Forelimb muscle (tissue), 1 donor: ENCODE data around the gene DLGAP1. TPM values are rescaled to one million over a fixed set of nuclear protein-coding genes. Genes with fewer than 3 reads are reported as not detected.

Experiments
- DNase-seq: peaks from one replicate; pipeline ENCODE4 v3.0.0-alpha.2; 2013; ENCODE audit warnings: low read depth
- polyA plus RNA-seq: library from polyadenylated mRNA; unstranded; fragments of 120-200 nt; gene quantifications from one replicate; pipeline ENCODE4 v1.2.1, GENCODE V29; 2013; ENCODE audit not compliant: insufficient read length

The DLGAP1 gene
- polyA plus RNA-seq, 1 donor = 1.9 TPM

DNA sequence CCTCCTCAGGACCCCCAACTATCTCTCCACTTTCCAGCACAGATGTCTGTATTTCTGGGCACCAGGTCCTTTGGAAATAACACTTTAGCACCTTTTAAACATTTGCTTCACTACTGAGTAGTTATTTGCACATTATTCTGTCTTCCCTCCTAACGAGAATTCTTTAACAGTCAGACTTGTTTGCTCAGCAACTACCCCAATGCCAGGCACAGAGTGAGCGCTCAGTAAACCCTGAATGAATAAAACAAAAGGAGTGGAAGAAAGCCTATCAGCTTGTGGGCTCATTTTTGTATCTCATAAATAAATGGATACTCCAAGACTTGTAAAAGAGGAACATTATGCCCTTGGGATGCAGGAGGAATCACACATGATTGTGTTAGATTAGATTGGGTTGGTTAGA lies 554.8 kb downstream of the DLGAP1 start:
- no peak for DNase-seq

DNA sequence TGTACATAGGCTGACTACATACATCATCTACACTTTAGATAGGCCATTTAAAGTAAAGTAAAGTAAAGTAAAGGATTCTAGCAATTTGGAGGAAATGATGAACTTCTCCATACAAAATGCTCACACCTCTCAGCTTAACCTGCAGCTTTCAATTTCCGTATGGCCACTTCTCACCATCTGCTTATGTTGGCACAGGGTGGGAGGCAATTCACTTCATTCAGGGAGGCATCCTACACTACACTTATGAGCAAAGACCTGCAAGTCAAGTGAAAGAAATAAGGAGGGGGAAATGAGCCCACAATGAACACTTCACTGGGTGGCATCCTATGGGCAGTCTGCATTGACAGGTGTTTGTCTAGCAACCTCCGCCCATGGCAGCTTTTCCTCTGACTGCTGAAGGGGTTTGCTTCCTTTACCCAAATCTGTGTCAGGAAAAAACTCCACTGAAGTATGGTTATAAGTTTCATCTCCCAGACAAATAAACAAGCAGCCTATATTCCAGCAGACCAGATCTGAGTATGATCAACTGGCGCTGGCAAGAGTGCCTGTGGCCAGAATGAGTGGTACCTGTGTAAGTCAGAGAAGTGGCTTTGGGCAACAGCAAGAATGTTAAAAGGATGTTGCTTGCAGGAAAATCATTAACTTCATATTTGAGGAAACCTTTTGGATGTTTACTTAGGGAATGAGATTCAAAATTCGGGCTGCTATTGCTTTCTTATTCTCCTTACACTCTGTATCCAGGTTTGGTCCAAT lies 556.1 kb downstream of the DLGAP1 start:
- DNase-seq = no peak

DNA sequence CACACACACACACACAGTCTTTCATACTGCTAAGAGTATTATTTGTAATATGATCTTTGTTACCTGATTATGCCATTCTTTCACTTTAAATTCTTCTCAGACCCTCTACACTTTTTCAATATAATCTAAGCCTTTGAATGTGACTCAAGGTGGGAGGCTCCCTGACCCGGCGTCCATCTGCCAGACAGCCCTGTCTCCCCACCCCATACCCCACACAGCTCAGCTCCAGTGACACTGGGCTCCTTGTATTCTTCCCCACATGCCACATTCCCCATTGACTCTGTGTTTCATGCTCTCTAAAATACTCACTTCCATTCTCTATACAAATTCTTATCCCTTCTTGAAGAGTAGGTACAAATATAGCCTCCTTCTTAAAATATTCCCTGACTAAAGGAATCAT lies 563.0 kb downstream of the DLGAP1 start:
- no peak for DNase-seq

DNA sequence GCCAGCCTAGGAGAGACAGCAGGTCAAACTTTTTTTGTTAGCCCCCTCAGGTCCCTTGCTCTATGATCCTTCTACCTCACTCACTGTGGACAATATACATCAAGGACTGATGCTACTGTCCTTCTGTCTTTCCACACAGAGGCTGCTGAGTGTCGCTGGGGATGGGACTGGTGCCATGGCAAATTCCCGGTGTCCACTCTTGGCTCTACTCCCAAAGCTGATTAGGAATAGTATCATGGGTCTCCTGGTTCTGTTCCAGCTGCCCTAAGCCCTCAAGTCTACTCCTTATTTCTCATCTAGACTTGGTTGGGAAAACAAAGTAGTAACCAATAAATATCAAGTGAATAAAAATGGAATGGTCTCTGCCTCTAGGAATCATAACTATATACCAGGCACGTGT lies 563.9 kb downstream of the DLGAP1 start:
- no peak for DNase-seq

DNA sequence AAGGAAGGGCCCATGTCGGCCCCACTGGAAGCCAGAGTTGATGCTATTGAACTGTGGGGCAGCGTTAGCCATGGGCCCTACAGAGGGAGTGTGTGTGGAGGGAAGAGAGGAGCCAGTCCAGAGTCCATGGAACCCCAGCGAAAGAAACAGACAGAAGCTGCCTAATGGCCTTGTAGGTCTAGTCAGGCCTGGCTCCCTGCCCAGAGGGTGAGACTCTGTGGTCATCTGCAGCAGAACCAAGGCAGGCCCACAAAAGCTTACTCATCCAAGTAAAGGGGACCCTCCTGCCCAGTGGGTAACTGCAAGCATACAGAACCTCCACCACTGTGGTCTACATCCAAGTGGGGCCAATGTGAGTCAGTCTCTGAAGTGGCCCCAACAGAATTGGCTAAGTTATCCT lies 565.3 kb downstream of the DLGAP1 start:
- no peak for DNase-seq

DNA sequence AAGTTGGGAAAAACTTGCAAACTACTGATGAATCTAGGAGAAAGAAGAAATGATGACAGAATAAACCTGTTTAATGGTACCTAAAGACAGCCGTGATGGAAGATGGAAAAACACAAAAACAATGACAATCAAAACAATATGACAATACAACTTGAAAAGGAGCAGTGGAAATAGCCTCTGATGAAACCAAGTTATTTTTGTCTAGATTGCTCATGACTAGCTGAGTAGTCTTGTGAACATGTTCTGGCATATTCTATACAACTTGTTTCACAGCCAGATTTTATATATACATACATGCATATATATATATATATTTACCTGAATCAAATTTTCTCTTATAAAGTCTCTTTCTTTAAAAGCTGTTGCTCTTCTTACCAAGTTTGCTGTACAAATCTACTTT lies 566.0 kb downstream of the DLGAP1 start:
- no peak for DNase-seq

DNA sequence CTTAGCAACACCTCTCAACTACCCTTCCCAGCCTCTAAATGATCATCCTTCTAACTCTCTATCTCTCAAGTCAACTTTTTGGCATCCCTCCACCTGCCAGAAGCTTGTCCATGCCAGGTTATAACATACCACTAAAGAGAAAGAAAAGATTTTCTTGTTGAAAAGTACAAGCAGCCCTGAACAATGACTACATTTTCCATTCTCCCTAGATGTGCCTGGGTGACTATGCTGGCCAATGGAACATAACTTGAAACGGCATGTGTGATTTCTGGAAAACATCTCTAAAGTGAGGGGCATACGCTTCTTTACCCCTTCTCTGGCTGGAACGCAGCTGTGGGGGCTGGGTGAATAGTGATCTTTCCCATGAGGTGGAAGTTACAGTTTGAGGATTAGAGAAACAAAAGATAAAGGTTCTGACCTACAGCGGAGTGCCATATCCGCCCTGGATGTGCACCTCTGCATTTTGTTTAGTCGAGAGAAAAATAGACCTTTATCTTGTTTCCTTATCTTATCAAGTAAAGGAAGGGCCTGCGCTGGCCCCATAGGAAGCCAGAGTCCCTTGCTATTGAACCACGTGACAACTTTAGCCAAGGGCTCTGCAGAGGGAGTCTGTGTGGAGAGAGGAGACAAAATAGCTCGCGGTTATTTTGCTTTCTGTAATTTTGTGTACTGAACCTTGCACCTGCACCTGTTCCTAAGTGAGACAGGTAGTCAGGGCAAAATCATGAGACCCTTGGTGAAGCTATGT lies 568.4 kb downstream of the DLGAP1 start:
- no peak for DNase-seq

DNA sequence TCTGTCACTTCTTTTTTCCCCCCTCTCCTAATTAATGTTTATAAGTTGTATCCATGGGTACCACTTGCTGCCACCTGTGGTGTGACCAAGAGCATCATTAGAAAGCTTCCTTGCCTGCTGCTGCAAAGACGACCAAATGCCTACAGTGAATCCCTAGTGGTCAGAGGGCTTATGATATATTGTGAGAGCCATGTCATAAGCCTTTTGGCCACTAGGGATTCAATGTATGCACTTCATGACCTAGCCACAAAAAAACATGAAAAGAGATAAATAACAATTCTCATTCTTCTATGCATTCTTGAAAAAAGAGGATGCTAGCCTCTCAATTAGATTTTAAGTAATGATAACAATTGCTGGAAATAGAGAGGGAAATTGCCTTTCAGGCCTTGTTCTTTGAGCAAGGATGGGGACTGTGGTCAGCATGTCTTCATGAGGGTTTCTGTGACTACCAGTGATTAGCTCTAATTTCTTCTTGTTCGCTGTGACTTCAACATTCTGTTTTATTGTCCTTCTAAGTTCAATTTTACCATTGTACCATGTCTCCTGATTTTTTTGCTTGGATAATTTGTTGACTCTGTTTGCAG lies 569.8 kb downstream of the DLGAP1 start:
- DNase-seq = no peak

DNA sequence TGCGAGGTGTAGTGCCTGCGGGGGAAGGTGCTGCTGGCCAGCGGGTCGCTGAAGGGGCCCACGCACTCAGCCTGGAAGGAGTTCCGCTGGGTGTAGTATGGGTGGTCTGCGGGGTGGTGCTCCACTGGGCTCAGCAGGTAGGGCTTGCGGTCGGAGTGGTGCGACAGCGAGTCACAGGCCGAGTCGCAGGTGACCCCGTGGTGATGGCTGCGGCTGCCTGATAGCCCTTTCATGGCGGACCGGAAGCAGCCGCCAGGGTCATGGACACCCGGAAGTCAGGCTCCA lies 575.3 kb downstream of the DLGAP1 start:
- no peak for DNase-seq

DNA sequence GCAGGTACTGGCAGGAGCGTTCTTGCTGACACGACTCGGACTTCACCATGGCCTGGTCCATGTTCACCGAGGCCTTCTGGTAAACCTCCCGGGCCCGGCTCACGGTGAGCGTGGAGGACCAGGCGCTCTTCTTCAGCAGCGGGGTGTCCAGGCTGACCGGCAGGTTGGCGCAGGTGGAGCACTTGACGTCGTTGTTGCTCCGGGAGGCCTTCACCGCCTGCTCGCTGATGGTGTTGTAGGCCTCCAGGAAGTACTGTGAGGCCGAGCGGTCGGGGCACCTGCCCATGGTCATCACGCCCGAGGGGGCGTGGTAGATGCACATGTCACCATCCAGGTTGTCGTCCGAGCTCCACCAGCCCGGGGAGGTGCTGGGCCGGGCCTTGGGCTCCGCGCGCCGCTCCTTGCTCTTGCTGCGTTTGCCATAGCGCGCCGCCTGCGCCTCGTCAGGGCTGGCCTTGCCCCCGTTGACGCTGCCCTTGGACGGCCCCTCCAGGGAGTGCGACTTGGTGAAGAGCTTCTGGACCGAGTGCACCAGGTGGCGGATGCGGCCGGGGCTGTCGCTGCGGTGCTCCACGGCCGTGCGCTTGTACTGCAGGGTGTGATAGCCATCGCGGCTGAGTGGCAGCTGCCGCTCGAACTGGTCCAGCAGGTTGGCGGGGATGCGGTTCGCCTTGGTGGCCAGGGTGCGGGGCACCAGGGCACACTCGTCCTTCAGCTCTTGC lies 575.8 kb downstream of the DLGAP1 start:
- DNase-seq = no peak

DNA sequence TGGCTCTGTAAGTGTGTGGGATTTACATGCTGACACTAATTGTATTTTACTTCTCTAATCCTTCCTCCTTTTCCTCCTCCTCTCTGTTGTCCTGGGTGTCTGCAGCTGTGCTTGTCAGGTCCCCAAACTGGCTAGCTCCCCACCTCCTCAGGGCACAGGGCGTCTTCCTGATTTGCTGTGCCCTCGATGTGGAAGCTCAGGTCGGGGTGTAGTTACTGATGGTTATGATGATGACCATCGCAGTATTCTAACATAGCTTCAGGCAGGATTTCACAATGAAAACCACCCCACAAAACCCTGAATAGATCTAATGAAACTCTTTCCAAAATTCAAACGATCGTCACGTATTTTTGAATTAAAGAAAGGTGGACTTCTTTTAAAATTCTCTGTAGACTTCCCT lies 576.7 kb downstream of the DLGAP1 start:
- DNase-seq = no peak

DNA sequence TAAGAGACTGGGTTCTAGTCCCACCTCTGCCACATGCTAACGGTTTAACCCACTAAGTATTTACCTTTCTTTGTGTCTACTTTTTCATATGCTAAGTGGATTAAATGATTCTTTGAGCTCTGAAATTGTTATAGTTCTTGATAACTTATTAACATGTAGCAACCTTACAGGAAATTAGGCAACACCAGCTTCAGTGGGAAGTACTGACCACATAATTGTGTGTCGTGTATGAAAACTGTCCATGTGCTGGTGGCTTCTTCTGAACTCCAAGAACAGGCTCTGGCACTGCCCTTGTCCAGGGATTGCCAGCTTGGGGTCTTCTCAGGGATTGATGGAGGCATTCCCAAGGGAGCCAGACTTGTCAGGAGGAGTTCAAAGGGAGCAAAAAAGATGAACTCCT lies 577.4 kb downstream of the DLGAP1 start:
- no peak for DNase-seq

DNA sequence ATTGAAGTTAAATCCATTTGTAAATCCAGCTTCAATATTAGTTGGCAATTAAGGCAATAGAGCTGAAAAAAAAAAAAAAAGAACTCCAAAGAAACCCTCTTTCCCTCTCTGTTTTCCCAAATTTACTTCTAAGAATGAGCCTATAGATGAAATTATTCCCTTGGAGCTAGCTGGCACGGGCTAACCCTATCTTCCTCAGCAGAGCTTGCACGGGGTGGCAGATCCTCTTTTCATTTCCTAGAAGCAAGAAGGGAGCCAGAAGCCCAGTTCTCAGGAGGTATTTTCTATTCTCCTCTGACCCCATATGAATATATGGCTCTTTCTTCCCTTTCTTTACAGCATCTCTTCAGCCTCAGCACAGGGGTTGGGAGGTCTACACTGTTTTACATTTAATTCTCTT lies 579.1 kb downstream of the DLGAP1 start:
- DNase-seq = no peak

DNA sequence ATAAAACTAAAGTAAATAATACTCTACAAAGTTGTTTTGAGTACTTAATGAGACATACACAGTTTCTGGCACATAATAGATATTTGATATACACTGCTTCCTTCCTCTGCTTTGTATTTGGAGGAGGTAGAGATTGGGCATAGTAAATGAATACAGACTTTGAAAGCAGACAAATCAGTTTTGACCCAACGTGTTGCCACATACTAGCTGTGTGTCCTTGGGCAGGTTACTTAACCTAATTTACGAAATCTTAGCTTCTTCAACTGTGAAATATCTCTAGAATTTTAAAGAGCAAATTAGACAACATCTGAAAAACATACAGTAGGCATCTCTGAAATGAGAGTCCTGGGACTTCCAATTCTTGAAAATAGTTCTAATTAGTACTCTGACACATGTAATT lies 579.7 kb downstream of the DLGAP1 start:
- DNase-seq = no peak

DNA sequence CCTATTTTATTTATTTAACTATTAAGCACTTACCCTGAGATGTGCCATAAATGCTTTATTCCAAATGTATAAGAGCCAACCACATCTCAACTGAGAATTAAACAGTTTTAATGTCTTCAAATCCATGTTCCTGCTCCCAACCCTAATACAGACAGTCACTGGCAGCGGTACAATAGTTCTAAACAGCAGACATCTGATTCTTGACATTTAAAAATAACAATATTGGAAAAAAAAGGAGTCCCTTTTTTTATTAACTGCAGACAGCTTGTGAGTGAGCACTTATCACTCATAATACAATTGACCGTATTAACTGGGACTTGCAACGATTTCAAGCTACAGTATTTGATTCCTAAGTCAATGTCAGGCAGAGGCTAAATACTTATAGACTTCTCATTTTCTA lies 580.5 kb downstream of the DLGAP1 start:
- DNase-seq = no peak

DNA sequence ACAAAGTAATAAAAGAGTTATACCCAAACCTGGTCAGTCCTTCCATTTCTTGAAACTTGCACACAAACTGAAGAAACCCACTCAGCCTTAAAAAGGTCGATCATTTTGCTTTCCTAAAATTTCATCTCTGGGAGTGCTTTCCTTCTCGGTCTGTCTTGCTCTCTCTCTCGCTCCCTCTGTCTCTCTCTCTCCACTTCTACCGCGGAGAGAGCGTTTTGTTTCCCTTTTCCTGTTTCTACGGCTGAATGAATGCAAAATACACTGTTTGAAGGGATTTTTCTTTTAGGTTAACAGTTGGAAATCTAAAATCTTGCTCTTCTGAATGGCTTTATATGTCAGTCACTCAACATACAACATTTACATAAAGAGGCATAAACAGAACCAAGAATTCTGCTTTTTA lies 581.0 kb downstream of the DLGAP1 start:
- no peak for DNase-seq

DNA sequence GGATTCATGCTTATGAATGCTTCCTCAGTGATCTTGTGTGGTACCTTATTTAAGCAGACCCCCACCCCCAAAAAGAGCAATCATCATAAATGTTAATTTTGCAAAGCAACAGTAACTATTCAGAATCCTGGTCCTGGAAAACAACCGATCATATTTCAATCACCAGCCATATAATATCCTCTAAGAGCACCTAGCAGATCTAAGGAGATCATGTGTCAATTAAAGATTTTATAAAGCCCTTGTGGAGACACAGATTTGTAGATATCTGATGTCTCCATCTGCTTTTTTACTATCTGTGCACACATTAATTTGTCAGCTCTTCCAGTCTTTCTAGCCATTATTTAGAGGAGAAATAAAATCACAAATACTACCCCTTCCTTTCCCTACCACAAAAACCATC lies 581.4 kb downstream of the DLGAP1 start:
- no peak for DNase-seq

DNA sequence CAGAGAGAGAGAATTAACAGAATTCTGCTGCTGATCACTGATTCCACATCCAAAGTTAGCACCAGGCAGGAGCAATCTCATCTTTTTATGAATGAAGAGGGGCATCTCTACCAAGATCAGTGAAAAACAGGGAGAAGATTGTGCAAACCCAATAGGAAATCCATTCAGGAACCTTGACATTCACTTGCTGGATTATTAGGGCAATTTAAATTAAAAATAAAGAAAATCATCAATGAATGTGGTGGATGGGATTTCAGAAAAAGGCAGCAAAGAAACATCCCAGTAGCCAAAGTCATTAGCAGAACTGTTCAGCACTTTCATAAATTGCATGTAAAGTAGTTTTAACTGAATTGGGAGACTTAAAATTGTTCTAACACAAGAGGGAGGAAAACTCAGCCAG lies 581.9 kb downstream of the DLGAP1 start:
- DNase-seq = no peak

DNA sequence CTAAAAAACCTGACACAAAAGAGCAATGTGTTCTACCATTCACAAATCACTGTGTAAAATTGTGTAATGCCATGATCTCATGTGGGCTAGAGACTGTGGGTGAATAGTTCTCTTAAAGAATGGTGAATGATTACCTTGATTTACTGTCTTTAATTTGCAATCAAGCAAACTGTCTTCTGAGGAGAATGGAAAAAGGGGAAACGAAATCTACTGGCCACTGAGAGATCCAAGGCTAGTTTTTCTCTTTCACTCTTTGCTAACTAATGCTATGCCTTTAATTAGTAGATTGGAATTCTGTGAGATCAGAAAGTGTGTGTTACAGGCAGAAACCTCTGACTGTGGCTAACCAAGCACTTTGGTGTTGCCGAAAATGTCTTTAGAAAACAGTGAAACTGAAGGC lies 582.5 kb downstream of the DLGAP1 start:
- no peak for DNase-seq

DNA sequence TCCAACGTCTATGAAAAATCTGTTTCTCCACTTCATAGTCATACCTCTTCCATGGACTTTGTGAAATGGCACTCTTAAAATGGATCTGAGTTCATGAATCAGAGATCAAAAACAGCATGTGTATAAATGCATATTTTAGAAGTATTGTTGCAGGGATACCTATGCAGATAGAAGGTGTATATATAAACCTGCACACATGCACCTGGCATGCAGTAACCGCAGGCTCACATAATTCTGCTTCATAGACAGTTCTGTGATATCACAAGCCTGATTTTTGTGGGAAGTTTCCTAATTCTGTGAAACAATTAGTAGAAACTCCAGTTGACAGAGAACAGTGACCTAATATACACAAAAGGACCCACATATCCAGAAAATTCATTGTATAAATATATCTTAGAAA lies 583.4 kb downstream of the DLGAP1 start:
- DNase-seq = no peak

DNA sequence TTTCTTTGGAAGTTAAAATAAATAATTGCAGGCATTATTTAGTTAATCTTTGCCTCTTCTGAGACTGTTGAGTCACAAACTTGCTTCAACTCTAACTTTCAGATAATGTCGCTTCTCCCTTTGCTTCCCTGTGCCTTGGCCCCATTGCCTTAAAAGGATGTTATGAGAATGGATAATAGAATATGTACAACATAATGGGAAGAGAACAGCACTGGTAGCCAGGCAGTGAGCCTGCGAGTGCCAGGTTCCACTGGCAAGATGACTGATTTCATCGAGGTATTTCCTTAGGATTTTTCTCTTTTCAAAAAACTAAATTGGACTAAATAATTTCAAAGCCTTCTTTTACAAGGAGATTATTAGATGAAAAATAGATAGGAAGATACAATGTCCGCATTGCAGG lies 584.2 kb downstream of the DLGAP1 start:
- DNase-seq = no peak

DNA sequence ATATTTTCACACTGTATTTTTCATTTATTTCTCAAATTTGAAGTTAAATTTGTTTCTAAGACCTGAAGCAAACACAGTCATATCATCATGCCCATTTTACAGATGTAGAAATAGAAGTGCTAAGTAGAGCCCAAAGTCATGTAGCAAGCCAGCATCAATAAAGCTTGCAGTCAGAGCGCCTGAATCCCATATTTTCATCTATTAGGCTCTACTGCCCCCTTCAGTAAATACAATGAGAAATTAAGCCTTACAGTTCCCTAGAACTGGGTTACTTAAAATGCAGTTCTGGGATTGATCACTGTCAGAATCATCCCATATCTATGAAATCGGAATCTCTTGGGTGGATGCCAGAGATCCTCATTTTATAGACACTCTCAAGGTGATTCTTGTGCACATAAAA lies 585.3 kb downstream of the DLGAP1 start:
- no peak for DNase-seq

DNA sequence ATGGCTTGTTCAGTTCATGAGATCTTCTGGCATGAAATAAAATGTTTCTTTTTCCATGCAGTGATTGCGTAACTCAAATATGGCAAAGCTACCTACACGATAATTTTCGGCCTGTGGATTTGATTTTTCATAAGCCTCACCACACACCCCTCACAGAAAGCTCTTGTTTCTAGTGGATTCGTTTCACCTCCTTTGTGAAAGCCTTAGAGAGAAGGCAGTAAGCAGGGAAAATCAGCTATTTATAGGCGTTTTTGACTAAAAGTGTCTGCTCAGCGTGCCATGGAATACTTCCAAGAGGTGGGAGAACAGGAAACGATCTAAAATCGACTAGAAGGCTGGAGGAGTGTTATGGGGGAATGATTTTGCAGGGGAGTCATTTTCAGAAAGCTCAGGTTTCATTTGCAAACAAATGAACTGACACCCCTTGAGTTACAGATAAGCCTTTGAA lies 587.2 kb downstream of the DLGAP1 start:
- DNase-seq = no peak
